ENCODE measurements around the gene MAP4. TPM values are rescaled to one million over a fixed set of nuclear protein-coding genes. Genes with fewer than 3 reads are reported as not detected.

Gene MAP4
- total RNA-seq, 1 donor from 2014 or later, result 275 TPM

DNA sequence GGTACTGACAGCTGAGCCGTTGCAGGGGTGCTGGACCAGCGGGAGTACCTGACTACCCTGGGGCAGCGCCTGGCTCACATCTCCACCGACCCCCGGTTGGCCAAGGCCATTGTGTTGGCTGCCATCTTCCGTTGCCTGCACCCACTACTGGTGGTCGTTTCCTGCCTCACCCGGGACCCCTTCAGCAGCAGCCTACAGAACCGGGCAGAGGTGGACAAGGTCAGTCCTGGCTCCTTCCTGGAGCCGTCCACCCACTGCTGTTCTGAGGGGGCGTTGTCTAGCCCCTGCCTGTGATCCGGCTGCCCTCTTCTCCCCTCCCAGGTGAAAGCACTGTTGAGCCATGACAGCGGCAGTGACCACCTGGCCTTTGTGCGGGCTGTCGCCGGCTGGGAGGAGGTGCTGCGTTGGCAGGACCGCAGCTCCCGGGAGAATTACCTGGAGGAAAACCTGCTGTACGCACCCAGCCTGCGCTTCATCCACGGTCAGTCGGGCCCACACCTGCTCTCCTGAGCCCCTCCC, 167.6 kb downstream of the MAP4 start:
- Mint-ChIP-seq H3K9me3 (ENCODE audit: unreplicated experiment) (no peaks in the 10 kb centered on the region), H3K4me1 (ENCODE audit: unreplicated experiment) (no peaks in the 10 kb centered on the region), H3K4me3 (ENCODE audit: unreplicated experiment) (no peak overlapping the region), H3K27me3 (ENCODE audit: unreplicated experiment) (no peaks in the 10 kb centered on the region), H3K27ac (ENCODE audit: unreplicated experiment) (no peak overlapping the region), H3K36me3 (ENCODE audit: unreplicated experiment) (peaks cover 43% of the 10 kb centered on the region)
- DNase-seq (ENCODE audit: extremely low spot score, unreplicated experiment), result no peak
- TF ChIP-seq, protein P1, sequence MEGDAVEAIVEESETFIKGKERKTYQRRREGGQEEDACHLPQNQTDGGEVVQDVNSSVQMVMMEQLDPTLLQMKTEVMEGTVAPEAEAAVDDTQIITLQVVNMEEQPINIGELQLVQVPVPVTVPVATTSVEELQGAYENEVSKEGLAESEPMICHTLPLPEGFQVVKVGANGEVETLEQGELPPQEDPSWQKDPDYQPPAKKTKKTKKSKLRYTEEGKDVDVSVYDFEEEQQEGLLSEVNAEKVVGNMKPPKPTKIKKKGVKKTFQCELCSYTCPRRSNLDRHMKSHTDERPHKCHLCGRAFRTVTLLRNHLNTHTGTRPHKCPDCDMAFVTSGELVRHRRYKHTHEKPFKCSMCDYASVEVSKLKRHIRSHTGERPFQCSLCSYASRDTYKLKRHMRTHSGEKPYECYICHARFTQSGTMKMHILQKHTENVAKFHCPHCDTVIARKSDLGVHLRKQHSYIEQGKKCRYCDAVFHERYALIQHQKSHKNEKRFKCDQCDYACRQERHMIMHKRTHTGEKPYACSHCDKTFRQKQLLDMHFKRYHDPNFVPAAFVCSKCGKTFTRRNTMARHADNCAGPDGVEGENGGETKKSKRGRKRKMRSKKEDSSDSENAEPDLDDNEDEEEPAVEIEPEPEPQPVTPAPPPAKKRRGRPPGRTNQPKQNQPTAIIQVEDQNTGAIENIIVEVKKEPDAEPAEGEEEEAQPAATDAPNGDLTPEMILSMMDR (IDR thresholded peaks at IDR 0.05), result no peak

DNA sequence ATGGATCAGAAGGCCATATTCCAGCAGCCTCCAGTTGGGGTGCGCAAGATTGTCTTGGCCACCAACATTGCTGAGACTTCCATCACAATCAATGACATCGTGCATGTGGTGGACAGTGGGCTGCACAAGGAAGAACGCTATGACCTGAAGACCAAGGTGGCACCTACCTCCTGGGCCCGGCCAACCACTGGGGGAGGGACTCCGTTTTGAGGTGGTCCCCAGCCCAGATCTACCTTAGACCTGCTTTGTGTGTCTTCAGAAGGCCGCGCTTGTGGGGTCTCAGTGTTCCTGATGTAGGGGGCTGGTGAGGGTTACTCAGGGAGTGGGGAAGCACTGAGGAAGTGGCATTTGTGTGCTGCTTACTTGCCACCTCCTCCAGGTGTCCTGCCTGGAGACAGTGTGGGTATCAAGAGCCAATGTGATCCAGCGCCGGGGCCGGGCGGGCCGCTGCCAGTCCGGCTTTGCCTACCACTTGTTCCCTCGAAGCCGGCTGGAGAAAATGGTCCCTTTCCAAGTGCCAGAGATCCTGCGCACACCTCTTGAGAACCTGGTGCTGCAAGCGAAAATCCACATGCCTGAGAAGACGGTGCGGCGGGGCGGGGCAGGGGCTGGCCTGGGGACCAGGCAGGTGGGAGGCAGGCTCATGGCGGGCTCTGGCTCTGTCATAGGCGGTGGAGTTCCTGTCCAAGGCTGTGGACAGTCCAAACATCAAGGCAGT, 168.3 kb downstream of the MAP4 start:
- H3K4me3 Mint-ChIP-seq (ENCODE audit: unreplicated experiment), result no peak overlapping the region
- H3K27me3 Mint-ChIP-seq (ENCODE audit: unreplicated experiment), result no peaks in the 10 kb centered on the region
- TF ChIP-seq, protein P1 (IDR thresholded peaks at IDR 0.05), result no peak
- no peaks in the 10 kb centered on the region for H3K4me1 Mint-ChIP-seq (ENCODE audit: unreplicated experiment)
- no peak for DNase-seq (ENCODE audit: extremely low spot score, unreplicated experiment)
- H3K27ac Mint-ChIP-seq (ENCODE audit: unreplicated experiment), result no peak overlapping the region
- H3K36me3 Mint-ChIP-seq (ENCODE audit: unreplicated experiment), result peaks cover 47% of the 10 kb centered on the region
- no peaks in the 10 kb centered on the region for H3K9me3 Mint-ChIP-seq (ENCODE audit: unreplicated experiment)

DNA sequence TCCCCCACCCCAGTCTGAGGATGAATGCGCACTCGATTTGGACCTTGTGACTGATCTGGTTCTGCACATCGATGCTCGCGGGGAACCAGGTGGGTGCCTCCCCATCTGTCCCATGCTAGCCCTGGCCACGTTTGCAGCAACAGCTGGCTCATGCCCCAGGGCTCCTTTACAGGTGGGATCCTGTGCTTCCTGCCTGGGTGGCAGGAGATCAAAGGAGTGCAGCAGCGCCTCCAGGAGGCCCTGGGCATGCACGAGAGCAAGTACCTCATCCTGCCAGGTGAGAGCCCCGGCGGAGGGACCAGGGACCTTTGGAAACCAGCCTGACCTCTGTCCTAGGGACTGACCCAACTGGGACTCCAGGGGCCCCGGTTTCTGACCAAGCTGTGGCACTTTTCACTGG, 169.0 kb downstream of the MAP4 start:
- Mint-ChIP-seq H3K4me3 (ENCODE audit: unreplicated experiment) (no peak overlapping the region), H3K9me3 (ENCODE audit: unreplicated experiment) (no peaks in the 10 kb centered on the region), H3K27me3 (ENCODE audit: unreplicated experiment) (no peaks in the 10 kb centered on the region), H3K36me3 (ENCODE audit: unreplicated experiment) (peaks cover 49% of the 10 kb centered on the region), H3K4me1 (ENCODE audit: unreplicated experiment) (no peaks in the 10 kb centered on the region), H3K27ac (ENCODE audit: unreplicated experiment) (no peak overlapping the region)
- DNase-seq (ENCODE audit: extremely low spot score, unreplicated experiment), result no peak
- TF ChIP-seq, protein P1 (IDR thresholded peaks at IDR 0.05), result no peak

GRCh38 chr3:47846880-47847248, 169.4 kb downstream of the MAP4 start:
- Mint-ChIP-seq H3K27me3 (ENCODE audit: unreplicated experiment) (no peaks in the 10 kb centered on the region), H3K27ac (ENCODE audit: unreplicated experiment) (no peak overlapping the region), H3K9me3 (ENCODE audit: unreplicated experiment) (no peaks in the 10 kb centered on the region), H3K4me3 (ENCODE audit: unreplicated experiment) (no peak overlapping the region), H3K4me1 (ENCODE audit: unreplicated experiment) (no peaks in the 10 kb centered on the region), H3K36me3 (ENCODE audit: unreplicated experiment) (peaks cover 49% of the 10 kb centered on the region)
- DNase-seq (ENCODE audit: extremely low spot score, unreplicated experiment), result no peak
- TF ChIP-seq, protein P1 (IDR thresholded peaks at IDR 0.05), result no peak

DNA sequence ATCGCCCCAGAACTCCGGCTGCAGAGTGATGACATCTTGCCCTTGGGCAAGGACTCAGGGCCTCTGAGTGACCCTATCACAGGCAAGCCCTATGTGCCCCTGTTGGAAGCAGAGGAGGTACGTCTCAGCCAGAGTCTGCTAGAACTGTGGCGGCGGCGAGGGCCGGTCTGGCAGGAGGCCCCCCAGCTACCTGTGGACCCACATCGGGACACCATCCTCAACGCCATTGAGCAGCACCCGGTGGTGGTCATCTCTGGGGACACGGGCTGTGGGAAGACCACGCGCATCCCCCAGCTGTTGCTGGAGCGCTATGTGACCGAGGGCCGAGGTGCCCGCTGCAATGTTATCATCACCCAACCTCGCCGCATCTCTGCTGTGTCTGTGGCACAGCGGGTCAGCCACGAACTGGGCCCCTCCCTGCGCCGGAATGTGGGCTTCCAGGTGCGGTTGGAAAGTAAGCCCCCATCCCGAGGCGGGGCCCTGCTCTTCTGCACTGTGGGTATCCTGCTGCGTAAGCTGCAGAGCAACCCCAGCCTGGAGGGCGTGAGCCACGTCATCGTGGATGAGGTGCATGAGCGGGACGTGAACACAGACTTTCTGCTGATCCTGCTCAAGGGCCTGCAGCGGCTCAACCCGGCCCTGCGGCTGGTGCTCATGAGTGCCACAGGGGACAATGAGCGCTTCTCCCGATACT, 169.9 kb downstream of the MAP4 start:
- Mint-ChIP-seq H3K4me1 (ENCODE audit: unreplicated experiment) (no peaks in the 10 kb centered on the region), H3K27ac (ENCODE audit: unreplicated experiment) (no peak overlapping the region), H3K4me3 (ENCODE audit: unreplicated experiment) (no peak overlapping the region), H3K9me3 (ENCODE audit: unreplicated experiment) (no peaks in the 10 kb centered on the region), H3K27me3 (ENCODE audit: unreplicated experiment) (no peaks in the 10 kb centered on the region), H3K36me3 (ENCODE audit: unreplicated experiment) (peaks cover 53% of the 10 kb centered on the region)
- no peak for DNase-seq (ENCODE audit: extremely low spot score, unreplicated experiment)
- TF ChIP-seq, protein P1 (IDR thresholded peaks at IDR 0.05), result no peak

Measured in osteocyte (in vitro differentiated cells).